ENCODE results near the gene SMCO2.
A peak's percentile ranks its signal among the peaks of the same experiment; 100 is the strongest.

Gene SMCO2

DNA sequence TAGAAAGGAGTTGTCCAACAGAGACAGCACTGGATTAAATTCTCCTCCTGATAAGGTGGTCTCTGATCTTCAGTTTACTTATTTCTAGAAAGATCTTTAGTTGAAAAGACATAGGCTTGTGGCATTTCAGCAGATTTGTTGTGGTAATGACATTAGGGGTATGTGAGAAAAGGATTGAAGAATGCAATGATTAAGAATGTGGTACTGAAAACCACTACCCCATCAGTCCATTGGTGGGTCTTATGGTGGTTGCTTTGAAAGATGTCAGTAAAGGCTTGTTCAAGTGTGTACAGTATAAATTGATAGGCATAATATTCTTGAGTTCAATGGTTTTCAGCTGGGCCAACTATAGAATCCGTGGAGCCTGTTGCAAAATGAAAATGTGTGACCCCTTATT, 88.2 kb downstream of the SMCO2 start:
- Histone ChIP-seq H2AFZ (ENCODE audit: low read depth, low read length, severe bottlenecking) (no peak overlapping the region), H3K9me3 (ENCODE audit: insufficient read depth, low read length) (no peaks in the 10 kb centered on the region), H3K9me2 (replicated peaks; ENCODE audit: insufficient read depth, low read length) (no peaks in the 10 kb centered on the region), H3K9ac (ENCODE audit: low read length) (no peak overlapping the region), H3K4me2 (ENCODE audit: low read depth, low read length, poor library complexity, severe bottlenecking) (peak overlapping the region; percentile 37), H3K27me3 (ENCODE audit: low read length) (no peaks in the 10 kb centered on the region), H3K27ac (ENCODE audit: low read depth, low read length) (no peak overlapping the region), H3K4me3 (ENCODE audit: insufficient read depth, low read length, poor library complexity, severe bottlenecking) (no peak overlapping the region), H3F3A (ENCODE audit: insufficient read depth) (peaks cover 7% of the 10 kb centered on the region; the same call in 1 of the 2 replicates), H4K20me1 (ENCODE audit: low read depth, low read length) (no peaks in the 10 kb centered on the region), H3K79me2 (ENCODE audit: insufficient read depth, low read length) (no peaks in the 10 kb centered on the region), H3K36me3 (ENCODE audit: low read length) (no peaks in the 10 kb centered on the region)
- TF ChIP-seq, protein P1, sequence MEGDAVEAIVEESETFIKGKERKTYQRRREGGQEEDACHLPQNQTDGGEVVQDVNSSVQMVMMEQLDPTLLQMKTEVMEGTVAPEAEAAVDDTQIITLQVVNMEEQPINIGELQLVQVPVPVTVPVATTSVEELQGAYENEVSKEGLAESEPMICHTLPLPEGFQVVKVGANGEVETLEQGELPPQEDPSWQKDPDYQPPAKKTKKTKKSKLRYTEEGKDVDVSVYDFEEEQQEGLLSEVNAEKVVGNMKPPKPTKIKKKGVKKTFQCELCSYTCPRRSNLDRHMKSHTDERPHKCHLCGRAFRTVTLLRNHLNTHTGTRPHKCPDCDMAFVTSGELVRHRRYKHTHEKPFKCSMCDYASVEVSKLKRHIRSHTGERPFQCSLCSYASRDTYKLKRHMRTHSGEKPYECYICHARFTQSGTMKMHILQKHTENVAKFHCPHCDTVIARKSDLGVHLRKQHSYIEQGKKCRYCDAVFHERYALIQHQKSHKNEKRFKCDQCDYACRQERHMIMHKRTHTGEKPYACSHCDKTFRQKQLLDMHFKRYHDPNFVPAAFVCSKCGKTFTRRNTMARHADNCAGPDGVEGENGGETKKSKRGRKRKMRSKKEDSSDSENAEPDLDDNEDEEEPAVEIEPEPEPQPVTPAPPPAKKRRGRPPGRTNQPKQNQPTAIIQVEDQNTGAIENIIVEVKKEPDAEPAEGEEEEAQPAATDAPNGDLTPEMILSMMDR (IDR thresholded peaks at IDR 0.05; ENCODE audit: insufficient read depth, low read length, poor library complexity, severe bottlenecking), result no peak
- no peak for TF ChIP-seq EZH2phosphoT487 (conservative IDR thresholded peaks at IDR 0.05; ENCODE audit: low read length)

DNA sequence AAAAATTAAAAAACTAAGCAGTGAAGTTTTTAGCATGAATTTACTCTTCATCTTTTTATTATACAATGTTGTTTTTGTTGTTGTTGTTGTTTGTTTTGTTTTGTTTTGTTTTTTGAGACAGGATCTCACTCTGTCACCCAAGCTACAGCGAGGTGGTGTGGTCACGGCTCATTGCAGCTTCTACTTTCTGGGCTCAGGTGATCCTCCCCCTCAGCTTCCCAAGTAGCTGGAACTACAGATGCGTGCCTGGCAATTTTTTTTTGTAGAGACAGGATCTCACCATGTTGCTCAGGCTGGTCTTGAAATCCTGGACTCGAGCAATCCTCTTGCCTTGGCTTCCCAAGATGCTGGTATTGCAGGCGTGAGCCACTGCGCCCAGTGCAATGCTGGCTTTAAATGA, 88.8 kb downstream of the SMCO2 start:
- no peaks in the 10 kb centered on the region for H3K79me2 ChIP-seq (ENCODE audit: insufficient read depth, low read length)

DNA sequence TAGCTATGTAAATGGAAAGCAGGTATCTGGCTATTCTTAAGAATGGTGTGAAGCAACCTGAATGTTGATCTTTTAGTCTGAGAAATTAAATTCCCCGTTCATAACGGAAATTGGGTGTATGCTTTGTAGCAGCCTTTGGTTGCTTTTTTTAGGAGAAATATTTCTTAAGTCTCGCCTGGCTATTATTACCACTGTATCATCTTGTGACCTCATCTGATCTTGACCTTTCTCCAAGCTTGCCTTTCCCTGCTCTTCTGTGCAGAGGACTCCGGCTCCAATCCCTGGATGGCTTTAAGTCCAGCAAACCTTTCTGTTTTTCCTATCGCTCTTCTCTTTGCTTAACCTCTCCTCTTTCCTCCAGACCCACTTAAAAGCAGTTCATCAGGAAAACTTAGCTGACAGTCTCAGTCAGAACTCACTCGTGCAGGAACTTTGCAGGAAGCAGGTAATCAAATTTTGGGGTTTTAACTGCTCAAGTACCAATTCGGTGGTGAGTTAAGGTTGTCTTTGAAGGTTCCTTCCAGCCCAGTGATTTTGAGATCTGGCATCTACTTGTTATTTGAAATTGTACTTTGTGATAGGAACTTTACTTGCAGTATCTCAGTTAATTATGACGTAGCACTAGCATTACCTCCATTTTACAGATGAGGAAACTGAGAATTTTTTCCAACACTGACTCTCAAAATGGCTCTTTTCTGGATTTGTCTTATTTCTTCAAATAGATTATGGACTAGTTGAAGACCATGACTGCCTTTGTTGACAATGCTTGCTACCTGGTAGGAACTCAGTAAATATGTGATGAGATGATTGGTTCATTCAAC, 91.5 kb downstream of the SMCO2 start:
- H3K36me3 ChIP-seq (ENCODE audit: low read length), result no peaks in the 10 kb centered on the region
- H3K9me3 ChIP-seq (ENCODE audit: insufficient read depth, low read length), result no peaks in the 10 kb centered on the region
- TF ChIP-seq, protein P1 (IDR thresholded peaks at IDR 0.05; ENCODE audit: insufficient read depth, low read length, poor library complexity, severe bottlenecking), result no peak
- no peak for TF ChIP-seq EZH2phosphoT487 (conservative IDR thresholded peaks at IDR 0.05; ENCODE audit: low read length)
- no peaks in the 10 kb centered on the region for H3K9me2 ChIP-seq (replicated peaks; ENCODE audit: insufficient read depth, low read length)
- no peaks in the 10 kb centered on the region for H3K79me2 ChIP-seq (ENCODE audit: insufficient read depth, low read length)
- no peak overlapping the region for H3K4me2 ChIP-seq (ENCODE audit: low read depth, low read length, poor library complexity, severe bottlenecking)
- H2AFZ ChIP-seq (ENCODE audit: low read depth, low read length, severe bottlenecking), result no peak overlapping the region
- no peaks in the 10 kb centered on the region for H4K20me1 ChIP-seq (ENCODE audit: low read depth, low read length)
- no peaks in the 10 kb centered on the region for H3K27me3 ChIP-seq (ENCODE audit: low read length)
- H3K9ac ChIP-seq (ENCODE audit: low read length), result no peak overlapping the region
- H3K27ac ChIP-seq (ENCODE audit: low read depth, low read length), result no peak overlapping the region
- H3K4me3 ChIP-seq (ENCODE audit: insufficient read depth, low read length, poor library complexity, severe bottlenecking), result no peak overlapping the region
- H3F3A ChIP-seq (ENCODE audit: insufficient read depth), result peaks cover 7% of the 10 kb centered on the region; the same call in 1 of the 2 replicates

More for the DNA sequence above, 88.8 kb downstream of the SMCO2 start:
- Histone ChIP-seq H4K20me1 (ENCODE audit: low read depth, low read length) (no peaks in the 10 kb centered on the region), H3K36me3 (ENCODE audit: low read length) (no peaks in the 10 kb centered on the region), H2AFZ (ENCODE audit: low read depth, low read length, severe bottlenecking) (no peak overlapping the region), H3K4me2 (ENCODE audit: low read depth, low read length, poor library complexity, severe bottlenecking) (peak overlapping the region; percentile 37), H3K4me3 (ENCODE audit: insufficient read depth, low read length, poor library complexity, severe bottlenecking) (no peak overlapping the region), H3K9me2 (replicated peaks; ENCODE audit: insufficient read depth, low read length) (no peaks in the 10 kb centered on the region), H3K27me3 (ENCODE audit: low read length) (no peaks in the 10 kb centered on the region), H3K9me3 (ENCODE audit: insufficient read depth, low read length) (no peaks in the 10 kb centered on the region), H3K9ac (ENCODE audit: low read length) (no peak overlapping the region), H3F3A (ENCODE audit: insufficient read depth) (peaks cover 7% of the 10 kb centered on the region; the same call in 1 of the 2 replicates), H3K27ac (ENCODE audit: low read depth, low read length) (no peak overlapping the region)
- TF ChIP-seq EZH2phosphoT487 (conservative IDR thresholded peaks at IDR 0.05; ENCODE audit: low read length), result no peak
- TF ChIP-seq, protein P1 (IDR thresholded peaks at IDR 0.05; ENCODE audit: insufficient read depth, low read length, poor library complexity, severe bottlenecking), result no peak
